LNCAP (cell line): Measurements from ENCODE around the gene COL4A3.

ENCODE experiments used
- TF ChIP-seq, protein P1 (sequence below): fragments of 450-650 bp; IDR thresholded peaks from 2 replicates; pipeline ENCODE4 v1.5.1; 2017; ENCODE audit warnings: mild to moderate bottlenecking

The COL4A3 gene

DNA sequence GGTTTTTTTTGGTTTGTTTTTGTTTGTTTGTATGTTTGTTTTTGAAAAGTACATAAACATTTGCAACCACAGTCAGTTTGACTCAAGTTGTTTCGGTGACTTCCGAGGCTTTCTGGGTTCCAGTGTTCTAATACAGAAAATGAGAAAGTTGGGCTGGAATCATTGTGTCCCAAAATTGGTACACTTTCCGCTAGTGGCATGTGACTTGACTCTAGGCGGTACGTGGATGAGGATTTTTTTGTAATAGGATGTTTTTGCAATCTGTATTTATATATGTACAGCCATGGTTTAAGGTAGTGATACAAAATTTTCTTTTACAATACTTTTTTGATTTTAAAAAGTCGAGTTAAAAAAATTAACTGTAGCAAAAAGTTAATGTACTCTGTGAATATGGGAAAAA is 162.4 kb downstream of the COL4A3 start:
- TF ChIP-seq, protein P1, sequence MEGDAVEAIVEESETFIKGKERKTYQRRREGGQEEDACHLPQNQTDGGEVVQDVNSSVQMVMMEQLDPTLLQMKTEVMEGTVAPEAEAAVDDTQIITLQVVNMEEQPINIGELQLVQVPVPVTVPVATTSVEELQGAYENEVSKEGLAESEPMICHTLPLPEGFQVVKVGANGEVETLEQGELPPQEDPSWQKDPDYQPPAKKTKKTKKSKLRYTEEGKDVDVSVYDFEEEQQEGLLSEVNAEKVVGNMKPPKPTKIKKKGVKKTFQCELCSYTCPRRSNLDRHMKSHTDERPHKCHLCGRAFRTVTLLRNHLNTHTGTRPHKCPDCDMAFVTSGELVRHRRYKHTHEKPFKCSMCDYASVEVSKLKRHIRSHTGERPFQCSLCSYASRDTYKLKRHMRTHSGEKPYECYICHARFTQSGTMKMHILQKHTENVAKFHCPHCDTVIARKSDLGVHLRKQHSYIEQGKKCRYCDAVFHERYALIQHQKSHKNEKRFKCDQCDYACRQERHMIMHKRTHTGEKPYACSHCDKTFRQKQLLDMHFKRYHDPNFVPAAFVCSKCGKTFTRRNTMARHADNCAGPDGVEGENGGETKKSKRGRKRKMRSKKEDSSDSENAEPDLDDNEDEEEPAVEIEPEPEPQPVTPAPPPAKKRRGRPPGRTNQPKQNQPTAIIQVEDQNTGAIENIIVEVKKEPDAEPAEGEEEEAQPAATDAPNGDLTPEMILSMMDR: no peak

DNA sequence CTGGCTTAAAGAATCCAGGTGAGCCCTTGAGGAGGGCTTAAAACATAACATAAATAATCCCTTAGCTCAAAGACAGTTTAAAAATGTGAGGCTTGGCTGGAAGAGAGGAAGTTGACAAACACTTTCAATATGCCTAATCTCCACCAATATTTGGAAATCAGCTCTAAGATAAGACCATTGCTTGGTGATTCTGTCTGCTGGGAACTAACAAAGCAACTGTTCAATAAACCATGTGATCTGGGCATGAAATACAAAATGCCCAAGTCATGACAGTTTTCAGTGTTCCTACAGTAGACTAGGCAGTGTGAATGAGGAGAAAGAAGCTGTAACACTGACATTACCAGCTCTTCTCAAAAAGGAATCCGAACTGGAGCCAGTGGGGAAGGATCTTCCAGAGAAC is 171.3 kb downstream of the COL4A3 start:
- TF ChIP-seq, protein P1: no peak

DNA sequence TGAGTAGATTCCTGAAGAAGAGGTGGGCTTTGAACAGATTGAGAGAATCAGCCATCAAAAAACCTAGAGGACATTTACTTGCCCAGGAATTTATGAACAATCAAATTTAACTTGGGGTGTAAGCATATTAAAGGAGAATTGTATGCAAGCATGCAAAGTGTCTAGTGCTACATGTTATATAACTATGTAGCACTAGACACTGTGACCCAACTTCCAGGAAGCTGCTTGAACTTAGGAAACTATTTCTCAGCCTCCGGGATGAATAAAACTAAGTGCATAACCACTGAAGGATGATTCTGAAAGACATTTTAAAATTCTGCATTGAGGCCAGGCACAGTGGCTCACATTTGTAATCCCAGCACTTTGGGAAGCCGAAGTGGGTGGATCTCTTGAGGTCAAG is 173.0 kb downstream of the COL4A3 start:
- TF ChIP-seq, protein P1: no peak

DNA sequence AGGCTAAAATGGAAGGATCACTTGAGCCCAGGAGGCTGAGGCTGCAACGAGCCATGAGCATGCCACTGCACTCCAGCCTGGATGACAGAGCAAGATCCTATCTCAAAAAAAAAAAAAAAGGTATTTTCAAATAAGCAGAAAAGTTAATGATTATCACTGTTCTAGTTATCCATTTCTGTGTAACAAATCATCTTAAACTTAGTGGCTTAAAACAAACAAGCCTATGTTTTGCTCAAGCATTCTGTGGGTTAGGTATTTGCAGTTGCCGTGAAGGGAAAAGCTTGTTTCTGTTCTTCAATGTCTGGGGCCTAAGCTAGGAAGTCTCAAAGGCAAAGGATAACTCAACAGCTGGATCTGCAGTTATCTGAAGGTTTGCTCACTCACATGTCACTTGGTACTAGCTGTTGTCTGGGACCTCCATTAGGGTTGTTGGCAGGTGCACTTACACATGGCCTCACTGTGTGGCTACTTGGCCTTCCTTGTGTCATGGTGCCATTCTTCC is 174.7 kb downstream of the COL4A3 start:
- TF ChIP-seq, protein P1: no peak

DNA sequence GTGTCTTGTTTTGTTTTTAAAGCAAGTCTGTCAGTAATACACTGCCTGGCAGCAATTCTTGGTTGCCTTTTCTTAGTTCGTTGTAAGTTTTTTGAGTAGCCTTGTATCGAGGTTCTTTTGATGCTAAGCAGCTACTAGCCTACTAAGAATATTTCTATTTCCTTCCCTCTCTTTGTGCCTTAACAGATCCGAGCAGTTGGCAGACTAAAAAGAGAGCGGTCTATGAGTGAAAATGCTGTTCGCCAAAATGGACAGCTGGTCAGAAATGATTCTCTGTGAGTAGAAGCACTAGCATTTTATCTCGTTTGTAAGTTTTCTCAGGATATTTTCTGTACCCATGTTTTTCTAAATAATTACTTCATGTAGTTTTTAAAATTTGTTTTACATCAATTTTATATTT is 175.7 kb downstream of the COL4A3 start:
- TF ChIP-seq, protein P1: no peak

DNA sequence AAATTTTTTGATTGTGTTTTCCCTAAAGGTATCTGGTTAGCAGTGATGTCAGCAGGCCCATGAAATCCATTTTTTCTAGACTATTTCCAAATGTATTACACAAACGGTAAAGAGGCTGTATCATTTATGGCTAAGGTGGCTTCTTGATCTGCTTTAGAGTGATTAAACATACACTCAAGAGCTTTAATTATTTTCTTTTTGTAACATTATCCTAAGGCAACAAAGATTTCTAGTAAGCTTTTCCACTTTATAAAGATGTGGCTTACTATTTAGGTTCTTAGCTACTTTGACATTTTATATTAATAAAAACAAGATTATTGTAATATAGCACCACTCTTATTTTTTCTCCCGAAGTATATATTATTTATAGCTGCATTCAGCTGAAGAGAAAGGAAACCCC is 177.1 kb downstream of the COL4A3 start:
- TF ChIP-seq, protein P1: no peak

DNA sequence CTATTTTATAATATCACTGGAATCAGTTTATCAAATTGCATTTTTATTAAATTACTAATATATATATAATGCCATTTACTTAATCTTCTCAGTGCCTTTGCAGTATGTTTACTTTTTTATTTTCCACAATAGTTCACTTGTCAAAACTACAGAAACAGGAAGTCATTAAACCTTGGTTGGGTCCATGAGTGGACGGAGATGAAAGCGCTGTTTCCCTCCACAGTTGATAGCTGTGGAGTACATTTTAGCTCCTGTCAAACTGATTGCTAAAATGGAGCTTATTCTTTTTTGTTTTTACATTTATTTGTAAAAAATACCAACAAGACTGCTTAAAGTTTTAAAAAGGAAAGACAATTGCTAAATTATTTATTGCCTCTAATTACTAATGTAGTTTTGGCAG is 179.8 kb downstream of the COL4A3 start:
- TF ChIP-seq, protein P1: no peak

DNA sequence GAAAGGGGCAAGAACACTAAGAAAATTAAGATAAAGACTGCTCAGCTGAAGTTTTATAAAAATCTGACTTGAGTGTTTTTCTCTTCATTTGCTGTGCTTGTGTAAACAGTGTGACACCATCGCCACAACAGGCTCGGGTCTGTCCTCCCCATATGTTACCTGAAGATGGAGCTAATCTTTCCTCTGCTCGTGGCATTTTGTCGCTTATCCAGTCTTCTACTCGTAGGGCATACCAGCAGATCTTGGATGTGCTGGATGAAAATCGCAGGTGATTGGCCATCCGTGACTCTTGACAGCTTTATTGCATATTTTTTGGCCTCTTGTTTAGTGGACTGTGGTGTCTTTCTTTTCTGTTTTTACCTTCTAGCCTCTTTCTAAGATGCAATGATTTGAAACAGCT is 182.7 kb downstream of the COL4A3 start:
- TF ChIP-seq, protein P1: no peak
